Measurements from ENCODE around the gene PRSS38. TPM values are rescaled to one million over a fixed set of nuclear protein-coding genes. Genes with fewer than 3 reads are reported as not detected.
"Not testable (repeated sequence)": the region's sequence is repeated elsewhere in the genome, so short reads cannot be mapped to it uniquely, and the experiment has no call there.

The PRSS38 gene
- total RNA-seq, 1 donor from 2014 or later, result not detected

DNA sequence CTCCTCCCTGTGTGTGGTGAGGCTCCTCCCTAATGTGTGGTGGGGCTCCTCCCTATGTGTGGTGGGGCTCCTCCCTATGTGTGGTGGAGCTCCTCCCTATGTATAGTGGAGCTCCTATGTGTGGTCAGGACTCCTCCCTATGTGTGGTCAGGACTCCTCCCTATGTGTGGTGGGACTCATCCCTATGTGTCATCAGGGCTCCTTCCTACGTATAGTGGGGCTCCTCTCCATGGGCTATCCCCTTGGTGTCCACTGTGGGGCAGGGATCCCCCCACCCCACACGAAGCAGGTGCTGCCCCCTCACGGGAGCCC lies 29.6 kb downstream of the PRSS38 start:
- DNase-seq, result no peak

DNA sequence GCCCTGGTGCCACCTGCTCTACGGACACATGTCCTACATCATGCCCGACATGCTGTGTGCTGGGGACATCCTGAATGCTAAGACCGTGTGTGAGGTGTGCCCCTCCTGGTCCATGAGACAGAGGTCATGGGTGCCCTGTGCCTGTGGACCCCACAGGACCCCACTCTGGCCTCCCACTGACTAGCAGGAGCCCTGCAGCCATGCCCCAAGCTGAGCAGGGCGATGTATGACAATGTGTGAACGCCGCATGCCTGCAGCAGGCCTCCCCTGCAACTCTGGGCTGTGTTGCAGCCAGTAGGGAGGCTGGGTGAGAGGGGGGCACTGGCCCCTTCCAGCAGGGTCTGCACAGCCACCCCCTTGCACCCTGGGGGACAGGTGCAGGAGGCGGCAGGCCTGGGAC lies 30.0 kb downstream of the PRSS38 start:
- DNase-seq, result no peak

DNA sequence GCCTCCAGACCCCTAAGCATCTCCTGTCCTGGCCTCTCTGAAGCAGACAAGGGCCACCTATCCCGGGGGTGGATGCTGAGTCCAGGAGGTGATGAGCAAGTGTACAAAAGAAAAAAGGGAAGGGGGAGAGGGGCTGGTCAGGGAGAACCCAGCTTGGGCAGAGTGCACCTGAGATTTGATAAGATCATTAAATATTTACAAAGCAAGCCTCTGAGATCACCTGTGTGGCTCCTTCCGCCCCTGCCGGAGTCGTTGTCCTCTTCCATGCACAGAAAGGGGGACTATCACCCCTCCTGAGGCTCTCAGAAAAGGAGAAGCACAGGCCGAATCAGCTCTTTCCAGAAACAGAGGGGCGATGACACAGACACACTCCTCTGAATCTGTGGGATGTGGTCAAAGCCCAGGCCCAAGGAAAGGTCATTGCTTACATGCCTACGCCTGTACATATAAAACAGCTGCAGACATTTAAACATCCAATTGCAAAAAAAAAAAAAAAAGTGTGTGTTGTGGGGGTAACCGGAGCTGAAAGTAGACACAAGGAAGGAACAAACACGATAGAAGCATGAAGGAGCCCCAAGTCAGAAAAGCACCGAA lies 30.9 kb downstream of the PRSS38 start:
- no peak for DNase-seq

DNA sequence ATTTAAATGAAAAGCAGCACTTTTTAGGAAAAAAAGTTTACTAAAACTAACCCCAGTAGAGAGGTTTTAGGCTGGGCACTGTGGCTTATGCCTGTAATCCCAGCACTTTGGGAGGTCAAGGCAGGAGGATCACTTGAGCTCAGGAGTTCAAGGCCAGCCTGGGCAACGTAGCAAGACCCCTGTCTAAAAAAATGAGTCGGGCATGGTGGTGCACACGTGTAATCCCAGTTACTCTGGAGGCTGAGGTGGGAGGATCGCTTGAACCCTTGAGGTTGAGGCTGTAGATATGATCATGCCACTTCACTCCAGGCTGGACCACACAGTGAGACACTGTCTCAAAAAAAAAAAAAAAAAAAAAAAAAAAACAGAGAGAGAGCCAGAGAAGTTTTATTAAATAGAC lies 31.6 kb downstream of the PRSS38 start:
- not testable (repeated sequence) for DNase-seq

DNA sequence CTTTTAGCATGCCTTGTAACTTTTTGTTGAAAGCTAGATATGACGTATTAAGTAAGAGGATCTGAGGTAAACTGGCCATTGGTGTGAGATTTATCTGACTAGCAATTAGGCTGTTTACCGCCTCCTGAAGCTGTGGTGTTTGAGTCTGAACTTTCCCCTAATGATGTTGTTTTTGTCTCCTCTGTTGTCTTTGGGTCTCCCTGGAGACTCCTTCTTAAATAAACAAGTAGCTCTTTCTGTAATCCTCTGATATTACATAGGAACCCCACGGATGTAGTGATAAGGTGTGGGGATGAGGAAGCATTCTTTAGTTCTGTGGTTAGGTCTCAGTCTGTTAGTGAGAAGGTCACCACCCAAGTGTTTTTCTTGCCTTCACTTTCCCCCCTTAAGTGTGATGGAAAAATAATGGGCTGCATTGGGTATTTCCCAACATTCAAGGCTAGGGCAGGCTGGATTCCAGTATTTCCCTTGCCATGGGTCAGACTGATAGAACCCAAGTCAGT lies 33.0 kb downstream of the PRSS38 start:
- no peak for DNase-seq

DNA sequence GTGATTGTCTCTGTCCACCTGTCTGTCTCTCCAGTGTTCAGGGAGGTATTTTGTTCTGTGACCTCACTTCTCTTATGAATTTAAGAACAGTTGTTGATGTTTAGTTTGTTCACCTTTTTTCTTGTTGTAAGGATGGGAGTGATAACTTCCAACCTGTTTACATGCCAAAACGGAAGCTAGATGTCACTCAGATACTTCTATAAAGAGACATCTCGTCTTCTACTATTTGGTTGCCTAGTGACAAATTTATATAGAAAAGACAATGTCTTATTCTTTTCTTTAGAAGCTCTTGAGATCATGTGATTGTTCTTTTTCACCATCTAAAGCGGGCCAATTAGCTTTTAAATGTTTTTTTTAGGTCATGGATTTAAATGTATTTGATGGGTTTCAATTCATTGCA lies 33.8 kb downstream of the PRSS38 start:
- DNase-seq, result no peak

DNA sequence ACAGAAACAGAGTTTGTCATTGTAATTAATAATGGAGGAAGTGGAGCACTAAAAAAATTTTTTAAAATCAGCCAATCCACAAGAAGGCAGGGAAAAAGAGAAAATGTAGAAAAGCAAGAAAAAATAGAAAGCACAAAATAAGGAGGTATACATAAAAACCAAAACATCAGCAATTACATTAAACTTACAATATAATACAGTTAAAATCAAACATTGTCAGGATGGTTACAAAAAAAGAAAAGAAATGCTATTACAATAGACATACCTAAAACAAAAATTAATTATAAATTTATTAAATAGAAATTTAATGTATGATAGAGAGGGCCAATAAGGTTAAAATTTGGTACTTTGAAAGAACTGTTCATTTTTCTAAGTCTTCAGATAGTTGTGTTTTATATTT lies 38.7 kb downstream of the PRSS38 start:
- DNase-seq, result no peak

DNA sequence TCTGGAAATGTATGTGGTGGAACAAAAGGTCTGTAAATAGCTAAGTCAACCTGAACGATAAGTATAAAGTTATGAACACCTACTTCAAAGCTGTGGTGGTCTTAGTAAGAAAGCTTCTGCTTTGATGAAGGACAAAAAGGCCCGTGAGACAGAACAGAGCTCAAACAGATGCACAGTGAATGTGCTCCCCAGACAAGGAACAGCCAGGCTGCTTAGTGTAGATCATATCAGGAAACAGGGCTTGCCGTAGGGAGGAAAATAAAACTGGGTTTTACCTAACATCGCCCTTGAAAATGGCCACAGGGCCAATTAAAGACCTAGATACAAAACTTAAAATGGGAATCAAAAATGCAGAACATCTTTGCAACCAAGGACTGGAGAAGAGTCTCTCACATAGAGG lies 40.2 kb downstream of the PRSS38 start:
- DNase-seq, result no peak

DNA sequence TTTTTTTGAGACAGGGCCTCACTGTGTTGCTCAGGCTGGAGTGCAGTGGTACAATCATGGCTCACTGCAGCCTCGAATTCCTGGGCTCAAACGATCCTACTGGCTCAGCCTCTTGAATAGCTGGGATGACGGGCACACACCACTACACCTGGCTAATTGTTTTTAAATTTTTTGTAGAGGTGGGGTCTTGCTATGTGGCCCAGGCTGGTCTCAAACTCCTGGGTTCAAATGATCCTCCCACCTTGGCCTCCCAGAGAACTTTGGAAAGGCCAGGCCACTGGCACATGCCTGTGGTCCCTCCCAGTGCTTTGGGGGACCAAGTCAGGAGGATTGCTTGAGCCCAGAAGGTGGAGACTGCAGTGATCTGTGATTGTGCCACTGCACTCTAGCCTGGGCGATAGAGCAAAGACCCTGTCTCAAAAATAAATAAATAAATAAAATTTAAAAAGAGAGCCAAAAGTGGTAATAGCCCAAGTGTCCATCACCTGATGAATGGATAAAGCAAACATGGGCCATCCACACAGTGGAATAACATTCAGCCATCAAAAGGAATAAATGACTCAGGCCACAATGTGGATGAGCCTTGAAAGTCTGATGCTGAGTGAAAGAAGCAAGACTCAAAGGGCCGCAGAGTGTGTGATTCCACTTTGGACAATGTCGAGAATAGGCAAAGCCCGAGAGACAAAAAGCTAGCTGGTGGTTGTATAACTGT lies 40.8 kb downstream of the PRSS38 start:
- no peak for DNase-seq

DNA sequence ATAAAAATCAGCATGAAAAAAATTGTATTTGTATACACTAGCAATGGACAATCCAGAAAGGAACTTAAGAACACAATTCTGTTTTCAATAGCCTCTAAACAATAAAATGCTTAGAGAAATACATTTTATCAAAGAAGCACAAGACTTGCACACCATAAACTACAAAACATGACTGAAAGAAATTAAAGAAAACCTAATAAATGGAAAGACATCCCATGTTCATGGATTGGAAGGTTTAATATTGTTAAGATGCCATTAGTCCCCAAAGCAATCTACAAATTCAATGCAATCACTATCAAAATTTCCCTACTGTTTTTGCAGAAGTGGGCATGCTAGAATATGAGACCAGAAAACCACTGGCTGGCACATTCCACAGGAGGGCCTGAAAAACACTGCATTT lies 49.4 kb downstream of the PRSS38 start:
- DNase-seq, result no peak

DNA sequence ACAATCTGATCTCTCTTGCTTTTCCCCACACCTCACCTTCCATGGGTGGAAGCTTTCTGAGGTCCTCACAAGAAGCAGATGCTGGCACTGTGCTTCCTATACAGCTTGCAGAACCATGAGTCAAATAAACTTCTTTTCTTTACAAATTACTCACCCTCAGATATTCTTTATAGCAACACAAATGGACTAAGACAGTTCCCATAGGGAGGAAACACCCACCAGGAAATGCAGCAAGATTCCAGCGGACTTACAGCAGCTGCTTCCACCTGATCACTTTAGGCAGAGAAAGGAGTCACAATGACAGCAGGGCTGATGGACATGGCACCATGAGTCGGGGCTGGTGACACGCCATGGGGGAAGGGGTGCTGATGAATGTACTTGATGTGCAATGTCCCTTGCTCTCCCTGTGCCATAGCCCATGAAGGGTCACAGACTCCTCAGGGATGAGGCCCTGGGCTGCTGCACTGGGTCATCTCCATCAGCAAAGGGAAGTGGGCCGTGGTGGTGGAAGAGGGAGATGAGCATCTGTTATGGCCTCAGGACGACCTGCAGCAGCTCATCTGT lies 53.9 kb downstream of the PRSS38 start:
- no peak for DNase-seq

DNA sequence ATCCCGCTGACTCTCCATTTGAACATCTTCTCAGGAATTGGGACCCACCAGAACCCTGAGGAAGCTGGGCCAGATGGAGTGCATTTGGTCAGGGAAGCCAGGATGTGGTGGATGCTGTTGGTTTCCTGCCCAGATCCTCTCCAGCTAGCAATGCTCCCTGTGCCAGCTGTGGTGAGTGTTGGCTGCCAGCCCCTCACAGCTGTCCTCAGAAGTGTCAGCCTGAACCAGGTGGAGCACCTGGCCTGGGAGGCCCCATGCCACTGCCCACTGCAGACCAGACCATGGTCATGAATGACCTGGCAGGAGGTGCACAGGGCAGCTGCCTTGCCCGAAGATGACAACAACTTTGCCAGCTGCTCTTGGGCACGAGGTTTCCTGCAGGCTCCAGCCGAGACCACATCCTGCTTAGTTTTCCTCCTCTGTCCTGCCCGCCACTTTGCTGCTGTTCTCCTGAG lies 54.4 kb downstream of the PRSS38 start:
- no peak for DNase-seq

DNA sequence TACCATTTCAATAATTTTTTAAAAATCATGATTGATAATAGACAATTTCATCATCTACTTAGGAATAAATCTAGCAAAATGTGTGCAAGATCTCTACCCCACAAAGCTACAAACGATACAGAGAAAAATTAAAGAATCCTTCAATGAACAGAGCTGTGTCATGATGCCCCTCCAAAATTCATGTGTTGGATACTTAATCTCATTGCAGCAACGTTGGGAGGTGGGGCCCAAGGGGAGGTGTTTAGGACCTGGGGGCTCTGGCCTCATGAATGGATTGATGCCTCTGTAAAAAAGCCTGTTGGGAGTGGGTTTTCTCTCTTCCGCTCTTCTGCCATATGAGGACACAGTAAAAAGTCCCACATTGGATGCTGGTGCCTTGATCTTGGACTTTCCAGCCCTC lies 54.9 kb downstream of the PRSS38 start:
- no peak for DNase-seq

DNA sequence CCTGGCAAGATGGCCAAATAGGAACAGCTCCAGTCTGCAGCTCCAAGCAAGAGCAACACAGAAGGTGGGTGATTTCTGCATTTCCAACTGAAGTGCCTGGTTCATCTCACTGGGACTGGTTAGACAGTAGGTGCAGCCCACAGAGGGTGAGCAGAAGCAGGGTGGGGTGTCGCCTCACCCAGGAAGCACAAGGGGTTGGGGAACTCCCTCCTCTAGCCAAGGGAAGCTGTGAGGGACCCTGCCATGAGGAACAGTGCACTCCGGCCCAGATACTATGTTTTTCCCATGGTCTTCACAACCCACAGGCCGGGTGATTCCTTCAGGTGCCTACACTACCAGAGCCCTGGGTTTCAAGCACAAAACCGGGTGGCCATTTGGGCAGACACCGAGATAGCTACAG lies 56.4 kb downstream of the PRSS38 start:
- not testable (repeated sequence) for DNase-seq

DNA sequence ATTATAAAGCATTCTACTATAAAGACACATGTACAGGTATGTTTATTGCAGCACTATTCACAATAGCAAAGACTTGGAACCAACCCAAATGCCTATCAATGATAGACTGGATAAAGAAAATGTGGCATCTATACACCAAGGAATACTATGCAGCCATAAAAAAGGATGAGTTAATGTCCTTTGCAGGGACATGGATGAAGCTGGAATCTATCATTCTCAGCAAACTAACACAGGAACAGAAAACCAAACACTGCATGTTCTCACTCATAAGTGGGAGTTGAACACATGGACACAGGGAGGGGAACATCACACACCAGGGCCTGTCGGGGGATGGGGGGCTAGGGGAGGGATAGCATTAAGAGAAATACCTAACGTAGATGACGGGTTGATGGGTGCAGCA lies 62.3 kb downstream of the PRSS38 start:
- DNase-seq, result not testable (repeated sequence)

DNA sequence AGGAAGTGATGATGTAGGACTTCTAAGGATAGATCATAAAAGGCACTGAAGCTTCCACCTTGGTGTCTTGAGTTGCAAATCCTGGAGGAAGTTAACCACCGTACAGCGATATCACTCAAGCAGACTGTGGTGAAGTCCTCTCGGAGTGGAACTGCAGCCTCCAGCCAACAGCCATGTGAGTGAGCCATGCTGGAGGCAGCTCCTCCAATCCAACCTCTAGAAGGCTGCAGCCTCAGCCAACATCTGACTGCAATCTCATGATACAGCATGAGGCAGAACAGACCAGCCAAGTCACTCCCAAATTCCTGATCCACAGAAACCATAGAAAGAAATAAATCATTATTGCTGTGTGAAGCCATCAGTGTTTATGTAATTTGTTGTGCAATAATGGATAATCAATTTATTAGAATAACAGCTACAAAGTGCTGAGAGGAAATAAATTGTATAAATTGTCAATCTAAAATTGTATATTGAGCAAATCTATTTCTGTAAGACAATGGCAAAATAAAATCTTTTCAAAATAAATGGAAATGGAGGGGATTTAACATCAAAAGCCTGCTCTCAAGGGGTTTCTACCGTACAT lies 65.0 kb downstream of the PRSS38 start:
- DNase-seq, result no peak

DNA sequence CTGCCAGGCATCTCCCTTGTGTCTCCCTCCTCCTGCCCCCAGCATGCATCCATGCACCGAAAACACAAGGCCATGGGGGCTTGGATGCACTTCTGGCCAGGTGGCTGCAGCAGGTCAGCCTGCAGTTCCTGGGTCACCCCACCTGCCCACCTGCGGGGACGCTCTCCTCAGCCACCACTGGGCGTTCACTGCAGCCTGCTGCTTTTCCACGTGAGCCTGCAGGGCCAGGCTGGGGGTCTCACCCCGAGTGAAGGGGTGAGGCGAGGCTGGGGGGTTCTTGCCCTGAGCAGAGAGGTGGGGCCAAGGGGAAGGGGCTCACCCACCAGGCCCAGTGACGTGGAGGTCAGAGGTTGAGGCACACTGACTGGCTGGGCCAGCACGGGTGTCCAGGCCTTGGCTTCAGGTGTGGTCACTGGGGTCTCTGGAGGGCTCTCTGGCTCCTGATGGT lies 67.6 kb downstream of the PRSS38 start:
- no peak for DNase-seq

DNA sequence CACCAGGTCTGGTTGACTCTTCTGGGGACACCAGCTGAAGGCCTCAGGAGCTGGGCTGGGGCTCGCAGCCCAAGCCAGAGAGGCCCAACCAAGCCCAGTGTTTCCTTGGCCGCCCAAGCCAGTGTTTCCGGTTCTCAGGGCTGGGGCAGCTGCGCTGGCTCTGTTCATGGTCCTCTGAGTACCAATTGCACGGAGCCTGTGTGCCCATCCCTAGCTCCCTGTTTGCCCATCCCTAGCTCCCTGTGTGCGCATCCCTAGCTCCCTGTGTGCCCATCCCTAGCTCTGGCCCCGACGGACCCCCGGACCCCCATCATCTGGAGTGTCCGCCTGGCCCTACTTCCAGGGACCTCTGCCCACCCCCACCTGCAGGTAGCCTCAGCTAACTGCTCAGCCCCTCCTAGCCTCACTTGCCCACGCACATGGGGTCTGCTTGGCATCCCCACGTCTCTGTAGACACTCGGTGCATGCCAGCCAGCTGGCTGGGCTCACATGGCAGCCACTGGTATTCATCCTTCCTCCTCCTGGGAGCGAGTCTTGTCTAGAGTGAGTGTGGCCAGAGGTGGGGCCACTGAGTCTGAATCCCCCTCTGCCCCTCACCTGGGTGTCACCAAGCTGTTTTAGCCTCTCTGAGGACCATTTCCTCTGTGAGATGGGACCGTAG lies 68.3 kb downstream of the PRSS38 start:
- no peak for DNase-seq

DNA sequence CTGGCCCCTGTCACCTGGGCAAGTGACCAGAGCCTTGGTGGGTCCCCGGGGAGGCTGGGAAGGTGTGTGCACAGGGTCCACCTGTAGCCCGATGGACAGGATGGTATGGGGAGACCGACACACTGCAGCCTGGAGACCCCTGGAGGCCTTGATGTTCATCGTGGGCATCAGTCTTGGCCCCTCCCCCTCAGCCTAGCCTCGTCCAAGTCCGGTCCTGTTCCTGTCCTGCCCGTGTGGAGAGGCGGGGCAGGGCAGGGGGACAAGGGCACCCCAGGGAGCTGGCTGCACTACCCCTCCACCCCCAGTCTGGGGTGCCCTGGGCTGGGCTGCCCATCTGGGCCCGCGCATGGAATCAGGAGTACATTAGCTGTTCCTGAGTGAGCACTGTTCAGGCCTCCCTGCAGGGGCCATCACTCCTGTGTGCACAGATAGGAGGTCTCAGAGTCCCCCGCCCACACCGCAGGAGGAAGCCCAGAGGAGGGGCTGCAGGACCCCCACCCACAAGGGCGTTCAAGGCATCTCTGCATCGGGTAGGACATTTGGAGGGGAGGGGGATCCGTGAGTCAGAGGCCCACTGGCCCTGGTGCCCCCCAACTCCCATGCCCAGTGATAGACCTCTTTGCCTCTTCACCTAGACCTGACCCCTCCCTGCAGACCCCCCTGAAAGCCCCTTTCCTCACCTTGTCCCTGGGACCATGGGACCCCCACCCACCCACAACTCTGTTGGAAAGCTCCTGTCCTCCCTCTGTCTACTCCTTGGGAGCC lies 69.1 kb downstream of the PRSS38 start:
- no peak for DNase-seq

DNA sequence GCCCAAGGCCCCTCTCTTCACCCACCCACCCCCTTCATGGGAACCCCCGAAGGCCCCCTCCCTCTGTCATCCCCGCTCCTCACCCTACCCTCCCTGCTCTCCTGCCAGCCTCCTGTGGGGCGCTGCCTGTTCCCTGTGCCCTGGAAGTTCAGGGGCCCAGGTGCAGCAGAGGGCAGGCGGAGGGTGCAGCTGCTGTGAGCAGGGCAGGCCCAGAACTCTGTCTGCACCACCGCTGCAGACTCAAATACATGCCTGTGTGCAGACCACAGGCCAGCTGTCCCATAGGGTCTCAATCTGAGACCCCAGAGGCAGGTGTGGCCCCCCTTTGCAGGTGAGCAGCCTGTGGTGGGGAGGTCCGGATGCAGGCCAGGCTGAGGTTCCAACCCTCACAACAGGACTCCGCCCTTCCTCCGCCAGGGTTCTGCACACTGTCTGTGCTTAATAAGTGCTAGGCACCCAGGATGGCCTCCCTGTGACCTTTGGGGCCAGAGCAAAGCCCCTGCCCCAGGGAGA lies 69.7 kb downstream of the PRSS38 start:
- DNase-seq, result no peak

DNA sequence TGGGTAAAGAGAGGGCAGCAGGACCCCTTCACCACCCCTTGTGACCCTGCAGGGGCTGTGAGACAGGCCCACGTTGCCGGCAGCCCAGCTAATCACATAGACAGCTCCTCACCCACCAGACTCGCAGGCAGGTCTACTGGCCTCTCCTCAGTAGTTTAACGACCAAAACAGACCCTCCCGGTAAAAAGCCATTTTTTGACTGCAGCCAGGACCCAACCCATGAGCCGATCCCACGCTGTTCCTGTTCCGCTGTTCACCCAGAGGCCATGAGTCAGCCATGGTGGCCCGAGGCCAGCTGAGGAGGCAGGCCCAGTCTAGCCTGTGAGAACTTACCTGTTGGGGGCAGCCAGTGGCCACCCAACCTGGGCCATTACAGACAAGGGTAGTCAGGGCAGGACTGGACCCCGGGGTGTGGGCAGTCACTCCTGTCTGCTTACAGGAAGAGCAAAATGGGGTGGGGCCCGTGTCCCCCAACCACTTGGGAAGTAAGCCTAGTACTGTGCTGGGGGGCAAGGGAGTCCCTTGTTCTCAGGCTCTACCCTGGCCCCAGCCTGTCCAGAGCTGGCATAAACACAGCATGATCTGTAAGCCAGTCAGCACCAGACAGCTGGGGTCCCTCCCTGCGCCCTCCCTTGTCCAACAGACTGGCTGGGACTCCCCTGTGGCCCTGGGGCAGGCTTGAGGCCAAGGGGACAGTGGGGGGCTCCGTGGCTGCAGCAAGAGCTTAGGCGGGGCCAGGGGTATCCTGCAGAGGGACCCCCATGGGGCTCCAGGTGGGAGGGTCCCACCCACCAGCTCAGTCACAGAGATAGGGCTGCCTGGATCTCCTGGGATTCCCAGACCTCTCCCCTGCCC lies 70.4 kb downstream of the PRSS38 start:
- no peak for DNase-seq

Data from occipital lobe (tissue), 2 donors.